Liver (tissue), 9 donors: ENCODE results near the gene TOR1AIP1. TPM values are rescaled to one million over a fixed set of nuclear protein-coding genes. Genes with fewer than 3 reads are reported as not detected.

Experiments
- DNase-seq: peaks from one replicate; pipeline ENCODE4 v3.0.0-alpha.2; 2017; ENCODE audit warnings: low spot score
- H3K27ac ChIP-seq, 2 donors: one replicate each; pipeline ENCODE4 v1.7.0; 2013; ENCODE audit warnings: inconsistent platforms in 2 of 2, low read length in 2 of 2, control low read depth in 1 of 2, low read depth in 1 of 2, mild to moderate bottlenecking in 1 of 2
- H3K27me3 ChIP-seq, 4 donors: one replicate each; pipeline versions ENCODE4 v1.6.1 to v1.7.0; 2013; ENCODE audit warnings: low read length in 3 of 4, inconsistent platforms in 1 of 4, mild to moderate bottlenecking in 1 of 4, moderate library complexity in 1 of 4; ENCODE audit not compliant: control insufficient read depth in 4 of 4, insufficient read depth in 4 of 4
- H3K36me3 ChIP-seq, 4 donors: one replicate each; pipeline versions ENCODE4 v1.6.1 to v1.7.0; 2013; ENCODE audit warnings: low read length in 3 of 4, mild to moderate bottlenecking in 3 of 4, low read depth in 1 of 4, moderate library complexity in 1 of 4; ENCODE audit not compliant: control insufficient read depth in 4 of 4, insufficient read depth in 3 of 4
- H3K4me1 ChIP-seq, 4 donors: one replicate each; pipeline versions ENCODE4 v1.6.1 to v1.7.0; 2013; ENCODE audit warnings: low read length in 3 of 4, mild to moderate bottlenecking in 3 of 4, moderate library complexity in 1 of 4; ENCODE audit not compliant: control insufficient read depth in 4 of 4, insufficient read depth in 4 of 4
- H3K4me3 ChIP-seq, 3 donors: one replicate each; pipeline versions ENCODE4 v1.6.1 to v1.7.0; 2013; ENCODE audit warnings: low read length in 3 of 3, control low read depth in 1 of 3, low read depth in 1 of 3, mild to moderate bottlenecking in 1 of 3
- H3K9ac ChIP-seq, 2 donors: one replicate each; pipeline ENCODE4 v1.7.0; 2013; ENCODE audit warnings: low read length in 2 of 2, mild to moderate bottlenecking in 2 of 2, moderate library complexity in 2 of 2, control low read depth in 1 of 2, low read depth in 1 of 2
- H3K9me3 ChIP-seq, 4 donors: one replicate each; pipeline versions ENCODE4 v1.6.1 to v1.7.0; 2013; ENCODE audit warnings: low read length in 3 of 4; ENCODE audit not compliant: control insufficient read depth in 4 of 4
- ATF3 ChIP-seq: IDR thresholded peaks from 2 replicates; pipeline ENCODE4 v1.6.1; 2016; ENCODE audit warnings: antibody characterized with exemption
- CTCF ChIP-seq: fragments of 150-350 bp; IDR thresholded peaks from 2 replicates; pipeline ENCODE4 v1.5.1; 2017; ENCODE audit warnings: improper control_type of control experiment, low read depth, low read length; ENCODE audit not compliant: missing input control
- EGR1 ChIP-seq, 2 donors: IDR thresholded peaks; 2 replicates each; pipeline ENCODE4 v1.6.1; 2016 to 2018; ENCODE audit warnings: antibody characterized with exemption in 2 of 2, low read depth in 2 of 2
- FOXA1 ChIP-seq: IDR thresholded peaks from 2 replicates; pipeline ENCODE4 v1.6.1; 2016; ENCODE audit warnings: antibody characterized with exemption
- FOXA2 ChIP-seq: IDR thresholded peaks from 2 replicates; pipeline ENCODE4 v1.6.1; 2016; ENCODE audit warnings: antibody characterized with exemption
- GABPA ChIP-seq, 2 donors: IDR thresholded peaks in 1 of 2; conservative IDR thresholded peaks in 1 of 2; 2 replicates each; pipeline ENCODE4 v1.6.1; 2016; ENCODE audit warnings: antibody characterized with exemption in 2 of 2, mild to moderate bottlenecking in 1 of 2, moderate library complexity in 1 of 2
- HNF4A ChIP-seq, 2 donors: conservative IDR thresholded peaks; 2 replicates each; pipeline ENCODE4 v1.6.1; 2016; ENCODE audit warnings: antibody characterized with exemption in 2 of 2, mild to moderate bottlenecking in 2 of 2
- HNF4G ChIP-seq: IDR thresholded peaks from 2 replicates; pipeline ENCODE4 v1.6.1; 2016; ENCODE audit warnings: antibody characterized with exemption
- JUND ChIP-seq, 2 donors: IDR thresholded peaks; 2 replicates each; pipeline ENCODE4 v1.6.1; 2016; ENCODE audit warnings: antibody characterized with exemption in 2 of 2
- MAX ChIP-seq: IDR thresholded peaks from 2 replicates; pipeline ENCODE4 v1.6.1; 2016; ENCODE audit warnings: antibody characterized with exemption
- NR2F2 ChIP-seq: IDR thresholded peaks from 2 replicates; pipeline ENCODE4 v1.6.1; 2016; ENCODE audit warnings: antibody characterized with exemption
- REST ChIP-seq: IDR thresholded peaks from 2 replicates; pipeline ENCODE4 v1.6.1; 2016; ENCODE audit warnings: antibody characterized with exemption, mild to moderate bottlenecking
- RXRA ChIP-seq, 2 donors: IDR thresholded peaks; 2 replicates each; pipeline ENCODE4 v1.6.1; 2017 to 2018; ENCODE audit warnings: antibody characterized with exemption in 2 of 2, mild to moderate bottlenecking in 1 of 2
- SP1 ChIP-seq: IDR thresholded peaks from 2 replicates; pipeline ENCODE4 v1.6.1; 2018; ENCODE audit warnings: antibody characterized with exemption, mild to moderate bottlenecking
- ZBTB33 ChIP-seq: IDR thresholded peaks from 2 replicates; pipeline ENCODE4 v1.6.1; 2016; ENCODE audit warnings: antibody characterized with exemption
- WGBS: extraction: QIAGEN DNeasy Blood & Tissue Kit; methylation state at CpG from one replicate; pipeline ENCODE4 v1.1.7; 2013; 5-methylcytosine and 5-hydroxymethylcytosine counted together
- polyA plus RNA-seq, 2 donors: library from polyadenylated mRNA; stranded (reverse) in 1 of 2; unstranded in 1 of 2; fragments of 200-250 nt in 1 of 2; fragments of >200 nt in 1 of 2; fragmentation: Nextera tagmentation in 1 of 2; extraction: Ambion mirVana in 1 of 2; gene quantifications; one replicate each; pipeline versions ENCODE4 v1.2.1 to v1.2.3, GENCODE V29; 2013 to 2015
- total RNA-seq, 2 donors: library from RNA; depleted of rRNA; stranded (reverse); fragments of >200 nt; gene quantifications; one replicate each; pipeline ENCODE4 v1.2.3, GENCODE V29; 2014
- donor health status: healthy.
- donor health status: healthy.
- donor health status: healthy.
- donor health status: healthy.
- donor health status: healthy.

Gene TOR1AIP1
- total and polyA plus RNA-seq, 4 donors, result 7.1 to 21.3 (median 16.7) TPM

GRCh38 chr1:179935909-179936496 is 53.9 kb downstream of the TOR1AIP1 start:
- 63% methylated on average over 1 of the region's 1 CpG for WGBS
- Histone ChIP-seq H3K36me3 (no peaks in the 10 kb centered on the region), H3K4me3 (no peak overlapping the region), H3K27ac (no peak overlapping the region), H3K4me1 (no peaks in the 10 kb centered on the region), H3K27me3 (no peaks in the 10 kb centered on the region), H3K9me3 (no peaks in the 10 kb centered on the region), H3K9ac (no peak overlapping the region)
- no peak for TF ChIP-seq JUND (IDR thresholded peaks at IDR 0.05)
- TF ChIP-seq REST, result no peak
- no peak for TF ChIP-seq GABPA (IDR thresholded peaks at IDR 0.05 in 1 of 2, conservative IDR thresholded peaks at IDR 0.05 in 1 of 2)
- no peak for TF ChIP-seq CTCF
- TF ChIP-seq MAX, result no peak
- TF ChIP-seq FOXA2, result no peak
- TF ChIP-seq HNF4A (conservative IDR thresholded peaks at IDR 0.05), result no peak
- TF ChIP-seq RXRA (IDR thresholded peaks at IDR 0.05), result no peak
- no peak for TF ChIP-seq ZBTB33
- no peak for TF ChIP-seq SP1
- TF ChIP-seq NR2F2, result no peak
- no peak for TF ChIP-seq ATF3
- no peak for TF ChIP-seq FOXA1
- no peak for DNase-seq

GRCh38 chr1:179937668-179938254 is 55.7 kb downstream of the TOR1AIP1 start:
- Histone ChIP-seq H3K9ac (no peak overlapping the region), H3K4me3 (no peak overlapping the region), H3K27ac (no peak overlapping the region), H3K4me1 (no peaks in the 10 kb centered on the region), H3K27me3 (no peaks in the 10 kb centered on the region), H3K36me3 (no peaks in the 10 kb centered on the region), H3K9me3 (no peaks in the 10 kb centered on the region)
- DNase-seq, result no peak
- TF ChIP-seq MAX, result no peak
- TF ChIP-seq RXRA (IDR thresholded peaks at IDR 0.05), result no peak
- TF ChIP-seq HNF4G, result no peak
- no peak for TF ChIP-seq REST
- no peak for TF ChIP-seq ATF3
- no peak for TF ChIP-seq EGR1 (IDR thresholded peaks at IDR 0.05; ENCODE audit: low read depth in 2 of 2)
- TF ChIP-seq NR2F2, result no peak
- TF ChIP-seq FOXA2, result no peak
- no peak for TF ChIP-seq HNF4A (conservative IDR thresholded peaks at IDR 0.05)
- TF ChIP-seq CTCF, result no peak
- no peak for TF ChIP-seq JUND (IDR thresholded peaks at IDR 0.05)
